PC-9 (cell line): ENCODE measurements around the gene SFT2D2.

Experiments
- EZH2 ChIP-seq: fragments of 200-600 bp; sonication (generic); IDR thresholded peaks from 2 replicates; pipeline ENCODE4 v1.8.0; 2017; ENCODE audit warnings: antibody characterized with exemption, low read depth
- TF ChIP-seq, protein P1 (sequence below): fragments of 200-600 bp; sonication (generic); conservative IDR thresholded peaks from 2 replicates; pipeline ENCODE4 v1.6.1; 2017; ENCODE audit warnings: mixed run types, antibody characterized with exemption, mild to moderate bottlenecking, moderate library complexity

DNA sequence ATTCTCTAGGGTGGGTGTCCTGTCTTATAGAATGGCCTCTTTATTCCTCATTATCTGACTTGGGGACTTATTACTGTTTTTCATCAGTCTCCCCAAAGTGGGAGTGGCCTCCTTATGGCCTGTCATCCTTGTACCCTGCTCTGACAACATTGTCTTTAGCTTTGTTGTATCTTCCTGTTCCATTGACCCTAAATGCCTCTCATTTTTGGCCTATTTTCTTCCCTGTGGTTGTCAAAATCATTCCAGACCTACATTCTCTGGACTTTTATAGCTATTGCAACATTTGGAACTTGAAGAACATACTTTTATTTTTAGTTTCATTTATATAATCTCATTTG is 9.7 kb downstream of the SFT2D2 start:
- TF ChIP-seq, protein P1, sequence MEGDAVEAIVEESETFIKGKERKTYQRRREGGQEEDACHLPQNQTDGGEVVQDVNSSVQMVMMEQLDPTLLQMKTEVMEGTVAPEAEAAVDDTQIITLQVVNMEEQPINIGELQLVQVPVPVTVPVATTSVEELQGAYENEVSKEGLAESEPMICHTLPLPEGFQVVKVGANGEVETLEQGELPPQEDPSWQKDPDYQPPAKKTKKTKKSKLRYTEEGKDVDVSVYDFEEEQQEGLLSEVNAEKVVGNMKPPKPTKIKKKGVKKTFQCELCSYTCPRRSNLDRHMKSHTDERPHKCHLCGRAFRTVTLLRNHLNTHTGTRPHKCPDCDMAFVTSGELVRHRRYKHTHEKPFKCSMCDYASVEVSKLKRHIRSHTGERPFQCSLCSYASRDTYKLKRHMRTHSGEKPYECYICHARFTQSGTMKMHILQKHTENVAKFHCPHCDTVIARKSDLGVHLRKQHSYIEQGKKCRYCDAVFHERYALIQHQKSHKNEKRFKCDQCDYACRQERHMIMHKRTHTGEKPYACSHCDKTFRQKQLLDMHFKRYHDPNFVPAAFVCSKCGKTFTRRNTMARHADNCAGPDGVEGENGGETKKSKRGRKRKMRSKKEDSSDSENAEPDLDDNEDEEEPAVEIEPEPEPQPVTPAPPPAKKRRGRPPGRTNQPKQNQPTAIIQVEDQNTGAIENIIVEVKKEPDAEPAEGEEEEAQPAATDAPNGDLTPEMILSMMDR = peak; percentile 26; the same call in 1 of the 2 replicates
- no peak for TF ChIP-seq EZH2
